SK-N-MC (cell line): ENCODE data around the gene AUTS2.

Source experiments
- DNase-seq: peaks from one replicate; pipeline ENCODE4 v3.0.0-alpha.2; 2011; ENCODE audit warnings: low read depth, low spot score
- H3K27ac ChIP-seq: fragments of 200-600 bp; sonication (generic); 2 replicates; pipeline ENCODE4 v1.5.1; 2016; ENCODE audit warnings: mixed run types
- H3K36me3 ChIP-seq: fragments of 200-600 bp; sonication (generic); 2 replicates; pipeline ENCODE4 v1.6.1; 2017; ENCODE audit warnings: antibody characterized with exemption, low read length, mixed read lengths; ENCODE audit not compliant: insufficient read depth
- H3K4me3 ChIP-seq: fragments of 200-600 bp; sonication (generic); 2 replicates; pipeline ENCODE4 v1.5.1; 2016
- H3K9ac ChIP-seq: fragments of 200-600 bp; sonication (generic); 2 replicates; pipeline ENCODE4 v1.8.0; 2017; ENCODE audit warnings: mixed run types, mixed read lengths; ENCODE audit not compliant: insufficient read length
- H3K9me3 ChIP-seq: fragments of 200-600 bp; sonication (generic); 2 replicates; pipeline ENCODE4 v1.6.1; 2017; ENCODE audit warnings: low read depth, mild to moderate bottlenecking, antibody characterized with exemption, low read length, moderate library complexity, mixed read lengths
- EZH2 ChIP-seq: fragments of 200-600 bp; sonication (generic); IDR thresholded peaks from one replicate; pipeline ENCODE4 v1.6.1; 2017; ENCODE audit warnings: antibody characterized with exemption
- FOXP2 ChIP-seq: optimal IDR thresholded peaks from 2 replicates; pipeline ENCODE3; 2011; ENCODE audit warnings: mild to moderate bottlenecking, moderate library complexity; ENCODE audit not compliant: insufficient read depth; ENCODE audit errors: extremely low read length, control extremely low read depth
- POLR2AphosphoS5 ChIP-seq: IDR thresholded peaks from 2 replicates; pipeline ENCODE4 v1.6.1; 2012; ENCODE audit warnings: mild to moderate bottlenecking, low read depth, low read length, borderline replicate concordance

AUTS2 gene

DNA sequence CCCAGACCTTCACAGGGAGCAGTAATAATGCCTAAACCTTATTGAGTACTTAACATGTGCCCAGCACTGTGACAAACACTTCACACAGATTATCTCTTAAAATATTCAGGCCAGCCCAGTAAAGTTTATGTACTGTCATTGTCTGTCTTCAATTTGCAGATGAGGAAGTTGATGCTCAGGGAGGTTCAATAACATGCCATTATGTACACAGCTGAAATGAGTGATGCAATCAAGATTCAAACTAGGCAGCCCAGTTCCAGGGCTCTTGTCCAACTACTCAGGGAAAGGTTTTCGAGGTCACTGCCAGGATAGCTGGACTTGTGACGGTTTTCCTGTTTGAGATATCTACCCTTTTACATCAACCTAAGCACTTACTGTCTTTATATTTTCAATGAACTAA is 56.1 kb downstream of the AUTS2 start:
- Histone ChIP-seq H3K9me3 (no peaks in the 10 kb centered on the region), H3K4me3 (no peak overlapping the region), H3K27ac (no peak overlapping the region), H3K9ac (no peak overlapping the region), H3K36me3 (no peaks in the 10 kb centered on the region)
- DNase-seq, result no peak
- TF ChIP-seq EZH2 (no peak), FOXP2 (no peak), POLR2AphosphoS5 (no peak)

DNA sequence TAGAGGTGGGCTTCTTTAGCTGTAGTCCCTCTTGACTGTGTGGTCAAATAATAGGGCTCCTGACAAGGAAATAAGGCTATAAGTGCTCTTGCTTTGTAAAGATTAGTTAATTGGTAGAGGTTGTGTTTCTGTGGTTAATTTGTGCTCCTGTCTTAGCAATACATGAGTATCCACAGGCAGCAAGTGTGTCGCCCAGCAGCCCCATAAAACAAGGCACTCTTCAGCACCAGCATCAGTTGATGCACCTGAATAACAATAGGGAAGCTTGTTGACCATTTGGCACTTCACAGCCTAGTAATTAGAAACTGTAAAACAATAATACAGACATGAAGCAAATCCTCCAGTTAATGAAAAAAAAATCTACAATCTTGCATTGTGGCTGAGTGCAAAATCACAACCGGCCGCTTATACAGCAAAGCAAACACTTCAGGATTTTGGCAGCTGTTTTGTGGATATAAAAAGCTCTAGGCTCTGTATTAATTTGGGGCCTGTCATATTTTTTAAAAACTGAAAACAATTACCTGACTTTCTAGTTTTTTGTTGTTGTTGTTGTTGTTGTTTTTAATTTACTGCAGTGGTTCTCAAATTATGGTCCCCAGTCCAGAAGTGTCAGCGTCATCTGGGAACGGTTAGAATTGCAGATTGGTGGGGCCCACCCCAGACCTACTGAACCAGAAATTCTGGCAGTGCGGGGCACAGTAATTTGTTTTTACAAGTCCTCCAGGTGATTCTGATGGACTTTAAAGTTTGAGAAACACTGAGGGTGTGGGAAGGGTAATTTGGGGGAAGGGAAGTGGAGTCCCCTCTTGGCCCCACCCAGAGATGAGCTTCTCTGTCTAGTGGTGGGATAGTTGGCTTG is 56.8 kb downstream of the AUTS2 start:
- TF ChIP-seq FOXP2, result no peak
- no peak for TF ChIP-seq POLR2AphosphoS5
- no peak for TF ChIP-seq EZH2
- Histone ChIP-seq H3K36me3 (no peaks in the 10 kb centered on the region), H3K9ac (no peak overlapping the region), H3K27ac (peak overlapping the region; percentile 42; the same call in 1 of the 2 replicates), H3K9me3 (no peaks in the 10 kb centered on the region), H3K4me3 (0 out of 2 replicates have a peak overlapping the region, but pooled peaks have one; percentile 12)
- DNase-seq, result no peak

DNA sequence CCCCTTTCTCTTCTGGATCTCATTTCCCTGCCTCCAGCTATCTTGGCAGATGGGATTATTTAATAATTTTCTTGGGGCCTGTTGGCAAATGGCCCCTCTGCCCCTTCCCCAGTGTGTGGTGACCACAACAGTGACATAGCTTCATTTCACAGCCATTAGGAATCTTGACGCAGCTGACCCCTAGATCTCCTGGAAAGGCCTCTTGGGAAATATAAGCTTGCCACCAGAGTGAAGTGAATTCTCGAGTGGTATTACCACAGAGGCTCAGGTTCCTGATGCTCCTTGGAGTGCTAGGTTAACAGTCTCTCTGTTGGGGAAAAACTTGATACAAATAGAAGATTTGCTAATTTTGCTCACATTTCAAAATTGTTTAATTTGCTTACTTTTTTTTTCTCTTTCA is 57.8 kb downstream of the AUTS2 start:
- Histone ChIP-seq H3K9me3 (no peaks in the 10 kb centered on the region), H3K36me3 (no peaks in the 10 kb centered on the region), H3K4me3 (no peak overlapping the region; the same call in 1 of the 2 replicates), H3K9ac (no peak overlapping the region), H3K27ac (peak overlapping the region; percentile 63; the same call in 1 of the 2 replicates)
- TF ChIP-seq FOXP2, result no peak
- TF ChIP-seq POLR2AphosphoS5, result no peak
- TF ChIP-seq EZH2, result no peak
- DNase-seq, result no peak

GRCh38 chr7:69656890-69657289 is 58.6 kb downstream of the AUTS2 start:
- H3K4me3 ChIP-seq, result no peak overlapping the region
- H3K36me3 ChIP-seq, result no peaks in the 10 kb centered on the region
- H3K27ac ChIP-seq, result peak overlapping the region; percentile 63
- H3K9me3 ChIP-seq, result no peaks in the 10 kb centered on the region
- DNase-seq, result no peak
- H3K9ac ChIP-seq, result no peak overlapping the region
- no peak for TF ChIP-seq EZH2
- no peak for TF ChIP-seq FOXP2
- no peak for TF ChIP-seq POLR2AphosphoS5

DNA sequence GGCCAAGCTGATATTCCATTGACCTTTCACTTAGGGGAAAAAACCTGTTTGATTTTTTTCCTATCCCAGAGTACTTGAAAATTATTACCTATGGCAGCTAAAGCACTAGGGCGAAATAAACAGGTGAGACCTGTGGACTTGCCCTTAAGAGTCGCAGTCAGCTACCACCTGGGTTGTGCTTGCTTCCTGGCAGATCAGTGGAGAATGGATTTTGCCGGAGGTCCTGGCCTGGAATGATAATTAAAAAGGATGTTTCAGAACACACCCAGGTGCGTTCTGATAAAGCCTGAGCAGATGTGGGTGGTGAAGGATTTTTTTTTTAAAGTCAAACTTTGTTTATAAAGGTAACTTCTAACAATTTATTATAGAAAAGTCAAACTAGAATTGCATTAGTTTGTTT is 59.1 kb downstream of the AUTS2 start:
- peak overlapping the region; percentile 63; the same call in 1 of the 2 replicates for H3K27ac ChIP-seq
- H3K9me3 ChIP-seq, result no peaks in the 10 kb centered on the region
- H3K36me3 ChIP-seq, result no peaks in the 10 kb centered on the region
- H3K9ac ChIP-seq, result no peak overlapping the region
- TF ChIP-seq POLR2AphosphoS5 (no peak), EZH2 (no peak), FOXP2 (no peak)
- DNase-seq, result no peak
- no peak overlapping the region for H3K4me3 ChIP-seq

DNA sequence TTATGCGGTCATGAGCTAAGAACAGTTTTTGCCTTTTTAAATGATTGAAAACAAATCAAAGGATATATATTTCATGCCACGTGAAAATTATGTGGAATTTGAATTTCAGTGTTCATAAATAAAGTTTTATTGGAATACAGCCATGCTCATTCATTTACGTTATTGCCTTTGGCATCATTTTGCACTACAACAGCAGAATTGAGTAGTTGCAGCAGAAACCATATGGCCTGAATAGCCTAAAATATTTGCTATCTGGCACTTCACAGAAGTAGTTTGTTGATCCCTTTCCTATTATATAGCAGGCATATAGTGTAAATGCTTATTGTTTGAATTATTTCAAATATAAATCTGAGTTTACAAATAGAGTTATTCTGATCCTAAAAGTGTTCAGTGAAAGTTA is 59.7 kb downstream of the AUTS2 start:
- no peaks in the 10 kb centered on the region for H3K9me3 ChIP-seq
- no peak overlapping the region for H3K27ac ChIP-seq
- DNase-seq, result no peak
- no peaks in the 10 kb centered on the region for H3K36me3 ChIP-seq
- TF ChIP-seq POLR2AphosphoS5 (no peak), FOXP2 (no peak), EZH2 (no peak)
- H3K4me3 ChIP-seq, result 0 out of 2 replicates have a peak overlapping the region, but pooled peaks have one; percentile 8
- no peak overlapping the region for H3K9ac ChIP-seq

GRCh38 chr7:69659983-69660382 is 61.7 kb downstream of the AUTS2 start:
- Histone ChIP-seq H3K4me3 (0 out of 2 replicates have a peak overlapping the region, but pooled peaks have one; percentile 24), H3K36me3 (no peaks in the 10 kb centered on the region), H3K9me3 (no peaks in the 10 kb centered on the region), H3K27ac (peak overlapping the region; percentile 66), H3K9ac (no peak overlapping the region)
- TF ChIP-seq POLR2AphosphoS5 (no peak), EZH2 (no peak), FOXP2 (no peak)
- no peak for DNase-seq

DNA sequence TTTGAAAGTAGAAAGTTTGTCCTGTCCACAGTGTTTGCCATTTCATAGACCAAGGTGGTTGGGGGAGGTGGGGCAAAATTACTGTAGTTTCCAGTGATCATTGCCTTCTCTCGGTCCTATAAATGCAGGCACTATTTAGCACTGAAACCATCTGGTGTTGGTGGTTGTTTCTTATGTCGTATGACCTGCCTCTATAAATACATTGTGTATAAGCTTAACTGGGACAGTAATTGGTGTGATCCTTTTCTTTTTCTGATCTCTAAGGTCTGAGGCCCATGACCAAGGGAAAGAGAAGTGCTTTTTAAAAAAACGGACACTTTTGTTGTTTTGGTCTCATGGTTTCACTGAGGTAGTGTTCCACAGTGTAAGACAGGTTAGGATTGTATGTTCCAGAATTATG is 63.1 kb downstream of the AUTS2 start:
- no peak for DNase-seq
- H3K36me3 ChIP-seq, result no peaks in the 10 kb centered on the region
- H3K9me3 ChIP-seq, result no peaks in the 10 kb centered on the region
- TF ChIP-seq EZH2, result no peak
- no peak for TF ChIP-seq POLR2AphosphoS5
- no peak for TF ChIP-seq FOXP2
- H3K9ac ChIP-seq, result no peak overlapping the region
- no peak overlapping the region for H3K27ac ChIP-seq
- H3K4me3 ChIP-seq, result no peak overlapping the region
